AG04449 (cell line): Measurements from ENCODE around the gene ZNF184.

Experiments
- CTCF ChIA-PET: fragments of 350-600 bp; formaldehyde crosslinking; extraction: SDS; loops from one replicate; lab custom pipeline; 2021; ENCODE audit warnings: antibody characterized with exemption; lab: Yijun Ruan, JAX
- POLR2A ChIA-PET: fragments of 400-600, 350-600 bp; formaldehyde crosslinking; extraction: SDS; loops from one replicate; lab custom pipeline; 2020; ENCODE audit warnings: antibody characterized with exemption, inconsistent platforms; lab: Yijun Ruan, JAX
- DNase-seq: peaks from one replicate; pipeline ENCODE4 v3.0.0-alpha.2; 2010; ENCODE audit warnings: low read depth, low spot score
- H3K4me3 ChIP-seq: 2 replicates; pipeline ENCODE4 v1.5.1; 2011; ENCODE audit warnings: low read depth, mild to moderate bottlenecking, control low read depth, low read length
- TF ChIP-seq, protein P1 (sequence below): IDR thresholded peaks from one replicate; pipeline ENCODE4 v1.5.1; 2011; ENCODE audit warnings: mild to moderate bottlenecking, moderate library complexity, low read length, control low read depth, inconsistent platforms; ENCODE audit not compliant: insufficient read depth; ENCODE audit errors: missing control alignments

Gene ZNF184

DNA sequence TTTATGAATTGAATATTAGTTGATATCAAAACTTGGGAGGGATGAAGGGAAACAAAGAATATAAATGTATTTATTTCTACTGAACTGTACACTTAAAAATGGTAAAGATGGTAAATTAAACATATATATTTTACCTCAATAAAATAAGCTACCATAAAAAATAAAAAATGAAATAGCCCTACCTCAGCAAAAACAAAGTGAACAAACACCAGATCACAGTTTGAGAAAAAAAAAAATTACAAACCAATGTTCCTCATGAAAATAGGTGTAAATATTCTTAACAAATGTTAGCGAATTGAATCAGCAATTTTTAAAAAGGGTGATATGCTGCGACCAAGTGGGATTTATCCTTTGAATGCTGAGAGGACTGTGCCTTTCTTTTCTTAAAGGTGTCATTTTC is 28.3 kb upstream of the ZNF184 start:
- TF ChIP-seq, protein P1, sequence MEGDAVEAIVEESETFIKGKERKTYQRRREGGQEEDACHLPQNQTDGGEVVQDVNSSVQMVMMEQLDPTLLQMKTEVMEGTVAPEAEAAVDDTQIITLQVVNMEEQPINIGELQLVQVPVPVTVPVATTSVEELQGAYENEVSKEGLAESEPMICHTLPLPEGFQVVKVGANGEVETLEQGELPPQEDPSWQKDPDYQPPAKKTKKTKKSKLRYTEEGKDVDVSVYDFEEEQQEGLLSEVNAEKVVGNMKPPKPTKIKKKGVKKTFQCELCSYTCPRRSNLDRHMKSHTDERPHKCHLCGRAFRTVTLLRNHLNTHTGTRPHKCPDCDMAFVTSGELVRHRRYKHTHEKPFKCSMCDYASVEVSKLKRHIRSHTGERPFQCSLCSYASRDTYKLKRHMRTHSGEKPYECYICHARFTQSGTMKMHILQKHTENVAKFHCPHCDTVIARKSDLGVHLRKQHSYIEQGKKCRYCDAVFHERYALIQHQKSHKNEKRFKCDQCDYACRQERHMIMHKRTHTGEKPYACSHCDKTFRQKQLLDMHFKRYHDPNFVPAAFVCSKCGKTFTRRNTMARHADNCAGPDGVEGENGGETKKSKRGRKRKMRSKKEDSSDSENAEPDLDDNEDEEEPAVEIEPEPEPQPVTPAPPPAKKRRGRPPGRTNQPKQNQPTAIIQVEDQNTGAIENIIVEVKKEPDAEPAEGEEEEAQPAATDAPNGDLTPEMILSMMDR, result no peak
- H3K4me3 ChIP-seq, result no peak overlapping the region
- POLR2A ChIA-PET, result no interaction called here
- DNase-seq, result no peak
- CTCF ChIA-PET, result interaction anchor here (1.8 kb wide), 1 partner anchor 18 kb away, joined by 10 read pairs; no protein-coding TSS in a partner anchor

DNA sequence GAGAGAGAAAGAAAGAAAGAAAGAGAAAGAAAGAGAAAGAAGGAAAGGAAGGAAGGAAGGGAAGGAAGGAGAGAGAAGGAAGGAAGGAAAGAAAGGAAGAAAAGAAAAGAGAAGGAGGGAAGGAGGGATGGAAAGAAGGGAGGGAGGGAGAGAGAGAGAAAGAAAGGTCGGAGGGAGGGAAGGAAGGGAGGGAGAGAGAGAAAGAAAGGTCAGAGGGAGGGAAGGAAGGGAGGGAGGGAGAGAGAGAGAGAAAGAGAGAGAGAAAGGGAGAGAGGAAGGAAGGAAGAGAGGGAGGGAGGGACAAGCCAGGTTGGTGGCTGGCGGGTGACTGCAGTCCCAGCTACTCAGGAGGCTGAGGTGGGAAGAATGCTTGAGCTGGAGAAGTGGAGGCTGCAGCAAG is 27.3 kb upstream of the ZNF184 start:
- TF ChIP-seq, protein P1, result no peak
- CTCF ChIA-PET, result interaction anchor here (0.9 kb wide), 1 partner anchor 395 kb away, joined by 3 read pairs; no protein-coding TSS in a partner anchor
- H3K4me3 ChIP-seq, result no peak overlapping the region
- DNase-seq, result no peak
- POLR2A ChIA-PET, result no interaction called here

DNA sequence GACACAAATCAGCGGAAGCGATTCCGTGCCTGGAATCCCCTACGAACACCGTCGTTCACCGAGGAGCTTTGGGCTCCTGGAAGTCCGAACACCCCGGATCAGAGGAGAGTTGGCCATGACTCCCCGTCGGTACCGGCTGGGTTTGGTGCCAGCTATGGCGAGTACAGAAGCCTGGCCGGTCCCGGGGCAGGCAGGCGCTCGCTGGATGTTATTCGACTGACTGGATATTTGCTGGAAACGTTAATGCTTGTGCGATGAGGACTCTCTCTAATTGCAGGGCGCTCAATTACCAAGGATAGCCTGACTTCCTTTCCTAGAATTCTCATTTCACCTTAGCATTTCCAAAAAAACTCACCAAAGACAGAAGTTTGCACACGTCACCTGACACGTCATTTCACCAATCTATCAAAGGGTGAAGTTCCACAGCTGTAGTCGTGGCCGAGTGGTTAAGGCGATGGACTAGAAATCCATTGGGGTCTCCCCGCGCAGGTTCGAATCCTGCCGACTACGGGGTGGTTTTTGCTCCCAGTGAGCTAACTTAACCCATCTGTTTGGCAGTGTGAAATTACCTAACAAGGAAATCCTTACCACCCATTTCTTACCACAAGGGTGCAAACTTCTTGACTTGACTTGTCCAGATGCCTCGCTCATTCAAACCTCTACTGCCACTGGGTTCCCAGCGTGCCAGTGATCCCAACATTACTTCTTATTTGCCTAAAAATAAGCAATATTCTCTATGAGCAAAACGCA is 22.7 kb upstream of the ZNF184 start:
- TF ChIP-seq, protein P1, result peak; percentile 1
- CTCF ChIA-PET, result interaction anchor here (1.1 to 1.5 kb wide), 3 partner anchors 21 to 113 kb away, joined by 3 to 4 read pairs (median 3); no protein-coding TSS in a partner anchor
- DNase-seq, result peak; percentile 74
- peak overlapping the region; percentile 71 for H3K4me3 ChIP-seq
- POLR2A ChIA-PET, result interaction anchor here (0.6 to 1.4 kb wide), 2 partner anchors 16 to 318 kb away, joined by 3 to 6 read pairs; no protein-coding TSS in a partner anchor

DNA sequence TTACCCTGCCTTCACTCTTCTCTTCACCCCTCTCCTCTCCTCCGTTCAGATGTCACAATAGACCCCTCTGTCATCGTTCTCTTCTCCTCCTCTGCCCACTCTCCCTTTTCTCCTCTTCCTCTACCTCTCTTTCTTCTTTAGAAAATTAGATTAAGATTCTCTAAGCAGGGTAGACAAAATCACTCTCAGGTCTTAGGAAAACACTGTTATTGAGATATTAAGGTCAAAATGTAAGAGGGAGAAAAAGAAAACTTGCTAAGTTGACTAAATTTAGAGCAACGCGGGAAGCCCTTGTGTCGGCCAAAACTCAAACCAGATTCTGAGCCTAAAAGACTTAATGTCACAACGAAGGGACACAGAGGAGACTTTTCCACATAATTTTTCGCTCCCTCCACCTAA is 22.1 kb upstream of the ZNF184 start:
- ChIA-PET POLR2A (interaction anchor here (0.6 to 1.4 kb wide), 2 partner anchors 16 to 317 kb away, joined by 3 to 6 read pairs; no protein-coding TSS in a partner anchor), CTCF (interaction anchor here (1.1 to 1.5 kb wide), 2 partner anchors 22 to 114 kb away, joined by 3 to 4 read pairs; no protein-coding TSS in a partner anchor)
- TF ChIP-seq, protein P1, result no peak
- H3K4me3 ChIP-seq, result peak overlapping the region; percentile 71
- DNase-seq, result no peak

DNA sequence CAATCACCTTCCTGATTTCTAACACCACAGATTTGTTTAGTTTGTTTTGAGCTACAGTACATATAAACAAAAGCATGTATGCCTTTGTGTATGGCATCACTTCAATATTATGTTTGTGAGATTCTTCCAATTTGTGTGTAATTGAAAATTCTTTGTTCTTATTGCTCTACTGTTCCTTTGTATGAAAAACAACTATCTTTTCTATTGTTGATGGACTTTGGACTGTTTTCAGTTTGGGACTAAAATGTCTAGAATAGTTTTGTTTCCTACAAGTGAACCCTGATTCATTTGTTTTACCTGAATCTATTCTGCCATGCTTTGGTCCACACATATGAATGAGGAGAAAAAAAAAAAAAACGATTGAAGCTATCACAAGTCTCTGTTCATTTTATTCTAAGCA is 21.2 kb upstream of the ZNF184 start:
- TF ChIP-seq, protein P1, result no peak
- CTCF ChIA-PET, result no interaction called here
- POLR2A ChIA-PET, result no interaction called here
- H3K4me3 ChIP-seq, result no peak overlapping the region
- no peak for DNase-seq

DNA sequence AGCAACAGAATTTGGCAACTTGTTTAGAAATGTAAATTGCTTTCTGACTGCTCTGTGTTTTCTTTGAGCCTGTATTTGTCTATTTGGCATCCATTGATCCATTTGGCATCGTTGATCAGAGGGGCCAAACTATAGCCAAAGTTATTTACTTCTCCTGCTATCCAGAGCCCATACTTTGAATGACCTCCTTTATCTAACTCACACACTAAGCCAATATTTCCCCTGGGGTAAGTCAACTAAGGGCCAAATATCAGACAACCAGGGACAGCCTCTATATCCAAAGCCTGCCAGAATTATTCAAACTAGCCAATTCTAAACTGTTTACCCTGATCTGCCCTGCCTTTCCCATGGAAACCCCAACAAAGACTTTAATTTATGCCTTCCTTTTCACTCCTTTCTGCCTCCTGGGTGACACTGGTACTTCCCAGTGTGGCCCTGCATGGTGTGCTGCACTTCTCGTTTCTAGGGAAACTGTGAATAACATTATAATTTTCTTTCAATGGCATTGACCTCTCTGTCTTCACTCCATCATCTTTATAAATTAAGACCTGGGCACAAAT is 19.8 kb upstream of the ZNF184 start:
- TF ChIP-seq, protein P1, result no peak
- POLR2A ChIA-PET, result no interaction called here
- CTCF ChIA-PET, result no interaction called here
- DNase-seq, result no peak
- no peak overlapping the region for H3K4me3 ChIP-seq
